PC-3 (cell line): ENCODE measurements around the gene ERMARD. TPM values are rescaled to one million over a fixed set of nuclear protein-coding genes. Genes with fewer than 3 reads are reported as not detected.

Experiments
- ATAC-seq: fragments of 200-7000 bp; cut with Tn5 transposase; 2 replicates; pipeline ENCODE4 v1.9.1; 2020; ENCODE audit warnings: mild to moderate bottlenecking, moderate library complexity
- BruUV-seq: library from RNA; stranded (reverse); fragments of 400-500 nt; replicated peaks from 2 replicates; lab custom pipeline; 2021; lab: Mats Ljungman, UMichigan
- CTCF ChIA-PET: fragments of 300-600 bp; sonication (Branson Sonifier 250); formaldehyde crosslinking; loops from one replicate; lab custom pipeline; 2022; ENCODE audit warnings: antibody characterized with exemption; lab: Charles Lee
- POLR2A ChIA-PET: fragments of 300-600 bp; sonication (Branson Sonifier 250); formaldehyde crosslinking; loops from one replicate; lab custom pipeline; 2022; ENCODE audit warnings: antibody characterized with exemption; ENCODE audit not compliant: unreplicated experiment; lab: Charles Lee
- DNase-seq: peaks from one replicate; pipeline ENCODE4 v3.0.0-alpha.2; 2015
- H2AFZ ChIP-seq: fragments of 300-600 bp; sonication (generic); 2 replicates; pipeline ENCODE4 v1.6.0; 2016; ENCODE audit warnings: antibody characterized with exemption, low read length
- H3F3A ChIP-seq: fragments of 300-600 bp; sonication (generic); one replicate; pipeline ENCODE4 v1.6.0; 2017; ENCODE audit warnings: antibody characterized with exemption, low read length, control low read depth, mild to moderate bottlenecking; ENCODE audit not compliant: unreplicated experiment
- H3K27ac ChIP-seq: fragments of 300-600 bp; sonication (generic); 2 replicates; pipeline ENCODE4 v1.5.1; 2016; ENCODE audit warnings: mild to moderate bottlenecking, low read length
- H3K27me3 ChIP-seq: fragments of 300-600 bp; sonication (generic); 2 replicates; pipeline ENCODE4 v1.6.1; 2016; ENCODE audit warnings: low read length, mixed read lengths
- H3K36me3 ChIP-seq: fragments of 300-600 bp; sonication (generic); 2 replicates; pipeline ENCODE4 v1.6.1; 2016; ENCODE audit warnings: low read depth, mixed run types, low read length, mixed read lengths
- H3K4me1 ChIP-seq: fragments of 300-600 bp; sonication (generic); 2 replicates; pipeline ENCODE4 v1.5.1; 2016; ENCODE audit warnings: low read length; ENCODE audit not compliant: insufficient read depth
- H3K4me2 ChIP-seq: fragments of 300-600 bp; sonication (generic); 2 replicates; pipeline ENCODE4 v1.6.0; 2016; ENCODE audit warnings: low read length
- H3K4me3 ChIP-seq: fragments of 300-600 bp; sonication (generic); 2 replicates; pipeline ENCODE4 v1.5.1; 2016; ENCODE audit warnings: mild to moderate bottlenecking, low read length, mixed read lengths
- H3K79me2 ChIP-seq: fragments of 300-600 bp; sonication (generic); 2 replicates; pipeline ENCODE4 v1.6.1; 2017; ENCODE audit warnings: low read length, mixed read lengths
- H3K9ac ChIP-seq: fragments of 300-600 bp; sonication (generic); 2 replicates; pipeline ENCODE4 v1.6.0; 2016; ENCODE audit warnings: mild to moderate bottlenecking, low read length
- H3K9me2 ChIP-seq: fragments of 300-600 bp; sonication (generic); replicated peaks from 2 replicates; pipeline ENCODE4 v1.6.1; 2016; ENCODE audit warnings: mixed run types, low read length, mixed read lengths
- H3K9me3 ChIP-seq: fragments of 300-600 bp; sonication (generic); 2 replicates; pipeline ENCODE4 v1.6.1; 2016; ENCODE audit warnings: low read length, mixed read lengths
- H4K20me1 ChIP-seq: fragments of 300-600 bp; sonication (generic); 2 replicates; pipeline ENCODE4 v1.6.1; 2016; ENCODE audit warnings: low read length, mixed read lengths
- EZH2 ChIP-seq: fragments of 300-600 bp; sonication (generic); IDR thresholded peaks from one replicate; pipeline ENCODE4 v1.6.1; 2017; ENCODE audit warnings: antibody characterized with exemption, mild to moderate bottlenecking, low read length; ENCODE audit not compliant: unreplicated experiment
- EZH2phosphoT487 ChIP-seq: fragments of 300-600 bp; sonication (generic); IDR thresholded peaks from 2 replicates; pipeline ENCODE4 v1.6.1; 2018; ENCODE audit warnings: mild to moderate bottlenecking, antibody characterized with exemption, low read length, borderline replicate concordance
- intact Hi-C: fragments of 100-400 bp; cut with micrococcal nuclease; formaldehyde crosslinking; loops from 2 replicates; pipeline ENCODE4 v1.9.0; 2023
- total RNA-seq: library from RNA; depleted of rRNA; stranded (reverse); fragments of >200 nt; gene quantifications from 2 replicates; pipeline ENCODE4 v1.2.3, GENCODE V29; 2014
- TF ChIP-seq, protein P1 (sequence below): fragments of 300-600 bp; sonication (generic); conservative IDR thresholded peaks from 2 replicates; pipeline ENCODE4 v1.5.1; 2017; ENCODE audit warnings: antibody characterized with exemption, low read depth, mild to moderate bottlenecking, low read length

The ERMARD gene
- total RNA-seq, 1 experiment from 2014 or later: 16.3 TPM

- no peaks in the 10 kb centered on the region for H3K9me3 ChIP-seq
- POLR2A ChIA-PET: no interaction called here
- intact Hi-C loops: no loop called here
- BruUV-seq: no TSS peak
- DNase-seq: no peak
- TF ChIP-seq EZH2phosphoT487 (no peak), EZH2 (no peak)
- TF ChIP-seq, protein P1, sequence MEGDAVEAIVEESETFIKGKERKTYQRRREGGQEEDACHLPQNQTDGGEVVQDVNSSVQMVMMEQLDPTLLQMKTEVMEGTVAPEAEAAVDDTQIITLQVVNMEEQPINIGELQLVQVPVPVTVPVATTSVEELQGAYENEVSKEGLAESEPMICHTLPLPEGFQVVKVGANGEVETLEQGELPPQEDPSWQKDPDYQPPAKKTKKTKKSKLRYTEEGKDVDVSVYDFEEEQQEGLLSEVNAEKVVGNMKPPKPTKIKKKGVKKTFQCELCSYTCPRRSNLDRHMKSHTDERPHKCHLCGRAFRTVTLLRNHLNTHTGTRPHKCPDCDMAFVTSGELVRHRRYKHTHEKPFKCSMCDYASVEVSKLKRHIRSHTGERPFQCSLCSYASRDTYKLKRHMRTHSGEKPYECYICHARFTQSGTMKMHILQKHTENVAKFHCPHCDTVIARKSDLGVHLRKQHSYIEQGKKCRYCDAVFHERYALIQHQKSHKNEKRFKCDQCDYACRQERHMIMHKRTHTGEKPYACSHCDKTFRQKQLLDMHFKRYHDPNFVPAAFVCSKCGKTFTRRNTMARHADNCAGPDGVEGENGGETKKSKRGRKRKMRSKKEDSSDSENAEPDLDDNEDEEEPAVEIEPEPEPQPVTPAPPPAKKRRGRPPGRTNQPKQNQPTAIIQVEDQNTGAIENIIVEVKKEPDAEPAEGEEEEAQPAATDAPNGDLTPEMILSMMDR: no peak
- H3F3A ChIP-seq: no peaks in the 10 kb centered on the region
- H3K4me3 ChIP-seq: no peak overlapping the region
- no peak overlapping the region for H3K27ac ChIP-seq
- no peaks in the 10 kb centered on the region for H3K36me3 ChIP-seq
- H3K79me2 ChIP-seq: no peaks in the 10 kb centered on the region
- H3K4me1 ChIP-seq: peaks cover 14% of the 10 kb centered on the region; the same call in 1 of the 2 replicates
- H3K9me2 ChIP-seq: no peaks in the 10 kb centered on the region
- no peaks in the 10 kb centered on the region for H4K20me1 ChIP-seq
- no peak overlapping the region for H2AFZ ChIP-seq
- CTCF ChIA-PET: no interaction called here
- no peak for ATAC-seq
- no peak overlapping the region for H3K9ac ChIP-seq
- no peak overlapping the region for H3K4me2 ChIP-seq
- H3K27me3 ChIP-seq: no peaks in the 10 kb centered on the region
Measured at GRCh38 chr6:169786349-169786748, 34.9 kb downstream of the ERMARD start.

DNA sequence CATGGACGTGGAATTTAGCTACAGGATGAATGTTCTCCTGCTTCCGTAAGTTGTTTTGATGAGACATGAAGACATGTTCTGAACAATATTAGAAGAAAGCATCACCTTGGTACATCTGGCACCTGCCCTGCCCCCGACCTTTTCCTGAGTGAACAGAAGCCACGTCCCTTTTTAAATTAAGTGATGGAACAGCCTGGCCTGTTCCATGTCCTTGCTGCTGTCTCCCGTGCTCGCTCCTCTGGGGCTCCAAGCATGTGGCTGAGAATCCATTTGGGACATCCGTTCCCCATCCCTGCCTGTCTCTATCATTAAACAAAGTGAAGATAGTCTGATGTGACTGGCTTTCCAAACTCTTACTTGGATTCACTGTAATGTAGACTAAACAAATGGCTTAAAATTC is 36.4 kb downstream of the ERMARD start:
- no peaks in the 10 kb centered on the region for H3K9me2 ChIP-seq
- H3K36me3 ChIP-seq: no peaks in the 10 kb centered on the region
- no peaks in the 10 kb centered on the region for H3F3A ChIP-seq
- no peak overlapping the region for H2AFZ ChIP-seq
- CTCF ChIA-PET: no interaction called here
- intact Hi-C loops: no loop called here
- no peak overlapping the region for H3K27ac ChIP-seq
- no TSS peak for BruUV-seq
- H3K4me1 ChIP-seq: peaks cover 14% of the 10 kb centered on the region; the same call in 1 of the 2 replicates
- no peaks in the 10 kb centered on the region for H3K79me2 ChIP-seq
- no peak overlapping the region for H3K4me2 ChIP-seq
- H3K9ac ChIP-seq: no peak overlapping the region
- ATAC-seq (no peak), DNase-seq (no peak)
- no peak overlapping the region for H3K4me3 ChIP-seq
- POLR2A ChIA-PET: no interaction called here
- H3K27me3 ChIP-seq: no peaks in the 10 kb centered on the region
- H4K20me1 ChIP-seq: no peaks in the 10 kb centered on the region
- H3K9me3 ChIP-seq: no peaks in the 10 kb centered on the region
- TF ChIP-seq, protein P1: no peak
- TF ChIP-seq EZH2phosphoT487 (no peak), EZH2 (no peak)

DNA sequence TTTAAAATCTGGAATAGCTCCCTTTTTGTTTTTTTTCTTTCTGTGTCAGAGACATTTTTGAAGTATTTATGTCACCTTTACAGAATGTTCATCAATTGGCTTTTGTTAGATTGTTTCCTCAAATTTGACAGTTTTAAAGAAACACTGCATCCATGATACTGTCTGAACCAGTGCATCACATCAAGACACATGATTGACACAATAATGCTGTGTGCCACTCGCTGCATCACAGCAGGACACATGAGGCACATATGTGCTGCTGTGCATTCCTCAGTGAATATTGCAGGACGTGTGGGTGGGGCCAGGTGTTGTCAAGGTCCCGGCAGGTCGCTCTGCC is 37.4 kb downstream of the ERMARD start:
- TF ChIP-seq EZH2 (no peak), EZH2phosphoT487 (no peak)
- TF ChIP-seq, protein P1: no peak
- H3K27me3 ChIP-seq: no peaks in the 10 kb centered on the region
- no TSS peak for BruUV-seq
- intact Hi-C loops: no loop called here
- no peak for DNase-seq
- ChIA-PET CTCF (no interaction called here), POLR2A (no interaction called here)
- no peak for ATAC-seq
- no peaks in the 10 kb centered on the region for H4K20me1 ChIP-seq
- no peak overlapping the region for H2AFZ ChIP-seq
- no peak overlapping the region for H3K27ac ChIP-seq
- H3K36me3 ChIP-seq: no peaks in the 10 kb centered on the region
- no peak overlapping the region for H3K9ac ChIP-seq
- H3K9me2 ChIP-seq: no peaks in the 10 kb centered on the region
- no peaks in the 10 kb centered on the region for H3F3A ChIP-seq
- H3K9me3 ChIP-seq: no peaks in the 10 kb centered on the region
- no peaks in the 10 kb centered on the region for H3K79me2 ChIP-seq
- no peak overlapping the region for H3K4me2 ChIP-seq
- no peak overlapping the region for H3K4me3 ChIP-seq
- H3K4me1 ChIP-seq: peaks cover 14% of the 10 kb centered on the region; the same call in 1 of the 2 replicates
